Naive thymus-derived CD4-positive, alpha-beta T cell (primary cell): ENCODE measurements around the gene MDN1. TPM values are rescaled to one million over a fixed set of nuclear protein-coding genes. Genes with fewer than 3 reads are reported as not detected.

Experiments used
- ATAC-seq: fragments of 150-1000 bp; cut with Tn5 transposase; 2 replicates; pipeline ENCODE4 v1.10.0; 2021; ENCODE audit warnings: mild to moderate bottlenecking, moderate library complexity
- CTCF ChIA-PET: fragments of 350-600 bp; sonication (Branson Sonifier 250); formaldehyde crosslinking; loops from one replicate; lab custom pipeline; 2021; ENCODE audit warnings: antibody characterized with exemption; lab: Charles Lee
- POLR2A ChIA-PET: fragments of 350-600 bp; sonication (Branson Sonifier 250); formaldehyde crosslinking; loops from one replicate; lab custom pipeline; 2021; ENCODE audit warnings: antibody characterized with exemption, inconsistent platforms; lab: Charles Lee
- DNase-seq, 9 donors: peaks; one replicate each; pipeline versions ENCODE4 v3.0.0 to v3.0.0-alpha.2; 2020 to 2022; ENCODE audit warnings: mixed read lengths in 1 of 9
- H3K27ac ChIP-seq: one replicate; pipeline ENCODE4 v1.7.0; 2013; ENCODE audit warnings: mild to moderate bottlenecking, low read depth, low read length, moderate library complexity
- H3K27me3 ChIP-seq, 2 donors: one replicate each; pipeline ENCODE4 v1.7.0; 2013; ENCODE audit warnings: low read length in 2 of 2, mild to moderate bottlenecking in 2 of 2, moderate library complexity in 2 of 2; ENCODE audit not compliant: control insufficient read depth in 2 of 2, insufficient read depth in 2 of 2
- H3K36me3 ChIP-seq, 3 experiments: 1 replicate in 2 of 3; 2 replicates in 1 of 3; pipeline ENCODE4 v1.7.0; 2013; ENCODE audit warnings: low read length in 3 of 3, mild to moderate bottlenecking in 3 of 3, moderate library complexity in 1 of 3; ENCODE audit not compliant: insufficient read depth in 3 of 3, control insufficient read depth in 2 of 3
- H3K4me1 ChIP-seq, 2 donors: one replicate each; pipeline ENCODE4 v1.7.0; 2013; ENCODE audit warnings: low read length in 2 of 2, mild to moderate bottlenecking in 2 of 2, moderate library complexity in 1 of 2; ENCODE audit not compliant: control insufficient read depth in 2 of 2, insufficient read depth in 2 of 2
- H3K4me3 ChIP-seq: 2 replicates; pipeline ENCODE4 v1.7.0; 2013; ENCODE audit warnings: mild to moderate bottlenecking, low read length
- H3K9me3 ChIP-seq, 3 experiments: 1 replicate in 2 of 3; 2 replicates in 1 of 3; pipeline ENCODE4 v1.7.0; 2013; ENCODE audit warnings: low read length in 3 of 3; ENCODE audit not compliant: control insufficient read depth in 2 of 3
- H3K27ac Mint-ChIP-seq, 9 donors: one replicate each; pipeline ENCODE4 v1.8.0; 2020 to 2022; ENCODE audit warnings: mixed read lengths in 9 of 9, mild to moderate bottlenecking in 8 of 9, moderate library complexity in 5 of 9, inconsistent platforms in 2 of 9
- H3K27me3 Mint-ChIP-seq, 5 donors: one replicate each; pipeline ENCODE4 v1.8.0; 2021 to 2022; ENCODE audit warnings: mixed read lengths in 5 of 5, mild to moderate bottlenecking in 1 of 5
- H3K36me3 Mint-ChIP-seq, 5 donors: one replicate each; pipeline ENCODE4 v1.8.0; 2020 to 2022; ENCODE audit warnings: mixed read lengths in 5 of 5, mild to moderate bottlenecking in 3 of 5, inconsistent platforms in 1 of 5
- H3K4me1 Mint-ChIP-seq, 7 donors: one replicate each; pipeline ENCODE4 v1.8.0; 2020 to 2022; ENCODE audit warnings: mixed read lengths in 7 of 7, mild to moderate bottlenecking in 3 of 7, inconsistent platforms in 1 of 7
- H3K4me3 Mint-ChIP-seq, 10 donors: one replicate each; pipeline ENCODE4 v1.8.0; 2020 to 2022; ENCODE audit warnings: mild to moderate bottlenecking in 10 of 10, mixed read lengths in 10 of 10, moderate library complexity in 6 of 10, inconsistent platforms in 2 of 10
- H3K9me3 Mint-ChIP-seq, 11 donors: one replicate each; pipeline ENCODE4 v1.8.0; 2020 to 2022; ENCODE audit warnings: mixed read lengths in 11 of 11, mild to moderate bottlenecking in 4 of 11, inconsistent platforms in 1 of 11, moderate library complexity in 1 of 11
- intact Hi-C, 2 donors: fragments of 100-400 bp; cut with micrococcal nuclease; formaldehyde crosslinking; loops; one replicate each; pipeline ENCODE4 v1.15.1; 2023
- polyA plus RNA-seq, 2 donors: library from polyadenylated mRNA; unstranded; fragments of 300-500 nt; fragmentation: Illumina TruSeq; gene quantifications; one replicate each; pipeline ENCODE4 v1.2.3, GENCODE V29; 2021
- total RNA-seq, 6 experiments: library from RNA in 5 of 6; stranded (reverse) in 5 of 6; gene quantifications; 1 replicate in 5 of 6; 2 replicates in 1 of 6; pipeline ENCODE4 v1.2.3 and lab custom pipeline; 2021 to 2026

The MDN1 gene
- total and polyA plus RNA-seq, 7 experiments from 2014 or later: 8.2 to 66.1 (median 62.7) TPM

DNA sequence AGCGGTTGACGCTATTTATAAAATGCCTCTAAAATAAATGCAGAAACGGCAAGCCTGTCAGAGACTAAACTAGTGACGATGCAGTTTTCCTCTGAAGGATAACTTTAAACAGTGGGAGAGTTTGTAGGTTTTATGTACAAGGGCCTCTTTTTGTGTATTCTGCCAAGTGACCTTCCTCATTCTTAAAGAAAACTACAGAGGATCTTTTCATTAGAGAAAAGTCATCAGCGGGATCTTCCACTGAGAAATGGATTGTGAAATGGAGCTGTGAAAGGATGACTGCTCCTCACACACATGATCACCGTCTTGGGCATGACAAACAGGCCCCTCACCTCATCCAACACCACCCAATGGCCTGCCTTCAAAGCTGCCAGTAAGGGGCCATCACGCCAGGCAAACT, 92.1 kb downstream of the MDN1 start:
- Histone ChIP-seq H3K36me3 (peaks cover 11 to 81% (median 24%) of the 10 kb centered on the region in 3 experiments), H3K4me3 (no peak overlapping the region), H3K27me3 (no peaks in the 10 kb centered on the region), H3K27ac (no peak overlapping the region), H3K9me3 (no peaks in the 10 kb centered on the region), H3K4me1 (no peaks in the 10 kb centered on the region)
- Mint-ChIP-seq H3K9me3 (peaks cover 0 to 4% (median 0%) of the 10 kb centered on the region in 11 donors), H3K4me1 (peaks cover 0 to 3% (median 0%) of the 10 kb centered on the region in 7 donors), H3K4me3 (no peak overlapping the region), H3K27me3 (no peaks in the 10 kb centered on the region), H3K27ac (peak overlapping the region in 1 of 9 donors; percentile 10), H3K36me3 (peaks cover 24 to 80% (median 56%) of the 10 kb centered on the region in 5 donors)
- DNase-seq (no peak), ATAC-seq (no peak)
- intact Hi-C loops: no loop called here
- POLR2A ChIA-PET: no interaction called here
- CTCF ChIA-PET: no interaction called here

GRCh38 chr6:89724981-89725380, 94.6 kb downstream of the MDN1 start:
- ATAC-seq: no peak
- ChIA-PET CTCF (no interaction called here), POLR2A (interaction anchor here (0.8 kb wide), 1 partner anchor 56 kb away, joined by 3 read pairs; no protein-coding TSS in a partner anchor)
- H3K4me1 ChIP-seq: no peaks in the 10 kb centered on the region
- Mint-ChIP-seq H3K9me3 (no peaks in the 10 kb centered on the region), H3K27me3 (no peaks in the 10 kb centered on the region), H3K27ac (peak overlapping the region in 1 of 9 donors; percentile 13), H3K36me3 (peaks cover 19 to 71% (median 44%) of the 10 kb centered on the region in 5 donors), H3K4me3 (no peak overlapping the region), H3K4me1 (peaks cover 0 to 3% (median 0%) of the 10 kb centered on the region in 7 donors)
- H3K4me3 ChIP-seq: no peak overlapping the region
- no peak for DNase-seq
- no peaks in the 10 kb centered on the region for H3K27me3 ChIP-seq
- intact Hi-C loops: no loop called here
- H3K27ac ChIP-seq: no peak overlapping the region
- H3K36me3 ChIP-seq: peaks cover 11 to 81% (median 13%) of the 10 kb centered on the region in 3 experiments
- H3K9me3 ChIP-seq: no peaks in the 10 kb centered on the region

DNA sequence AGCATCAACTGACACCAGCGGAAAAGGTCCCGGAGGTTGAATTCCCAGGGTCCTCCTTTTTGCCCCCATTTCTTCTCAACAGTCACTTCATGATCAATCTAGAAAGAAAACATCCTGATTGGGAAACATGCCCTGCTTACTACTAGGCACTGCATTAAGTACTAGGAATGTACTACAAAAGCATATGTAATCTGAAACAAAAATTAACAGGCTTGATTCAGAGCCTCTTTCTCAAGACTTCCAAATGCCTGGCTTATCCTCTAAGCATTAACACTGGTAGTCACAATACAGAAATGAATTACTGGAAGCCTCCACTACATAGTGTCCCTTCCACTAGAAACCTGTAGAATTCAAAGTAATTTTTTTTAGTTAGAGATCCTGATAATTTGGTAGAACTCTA, 96.5 kb downstream of the MDN1 start:
- H3K27me3 ChIP-seq: no peaks in the 10 kb centered on the region
- no peaks in the 10 kb centered on the region for H3K27me3 Mint-ChIP-seq
- DNase-seq (no peak), ATAC-seq (no peak)
- H3K9me3 ChIP-seq: no peaks in the 10 kb centered on the region
- no peak overlapping the region for H3K27ac Mint-ChIP-seq
- no peaks in the 10 kb centered on the region for H3K4me1 ChIP-seq
- ChIA-PET POLR2A (no interaction called here), CTCF (no interaction called here)
- H3K9me3 Mint-ChIP-seq: no peaks in the 10 kb centered on the region
- H3K4me3 ChIP-seq: no peak overlapping the region
- peaks cover 25 to 63% (median 39%) of the 10 kb centered on the region in 5 donors for H3K36me3 Mint-ChIP-seq
- peaks cover 5 to 75% (median 11%) of the 10 kb centered on the region in 3 experiments for H3K36me3 ChIP-seq
- H3K4me3 Mint-ChIP-seq: no peak overlapping the region
- intact Hi-C loops: no loop called here
- H3K4me1 Mint-ChIP-seq: peaks cover 0 to 3% (median 0%) of the 10 kb centered on the region in 7 donors
- H3K27ac ChIP-seq: no peak overlapping the region

DNA sequence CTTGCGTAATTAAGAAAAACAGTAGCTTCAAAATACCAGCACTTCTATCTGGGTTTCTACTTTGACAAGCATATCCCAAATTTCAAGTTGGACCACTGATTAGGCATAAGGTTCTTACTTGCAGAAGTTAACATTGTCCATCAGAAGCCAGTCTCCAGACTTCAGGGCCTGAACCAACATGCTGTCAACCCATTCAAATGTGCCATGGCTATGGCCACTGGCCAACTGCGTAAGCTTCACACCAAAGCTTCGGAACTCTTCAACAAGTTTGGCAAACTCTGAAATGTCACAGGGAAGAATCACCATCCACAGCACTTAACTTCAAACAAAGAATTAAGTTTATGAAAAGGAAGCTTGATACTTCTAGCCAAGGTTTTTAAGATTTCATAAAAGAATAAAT, 103.1 kb downstream of the MDN1 start:
- H3K4me3 ChIP-seq: no peak overlapping the region
- no peaks in the 10 kb centered on the region for H3K9me3 ChIP-seq
- ATAC-seq (no peak), DNase-seq (no peak)
- no peaks in the 10 kb centered on the region for H3K27me3 Mint-ChIP-seq
- POLR2A ChIA-PET: no interaction called here
- H3K4me1 Mint-ChIP-seq: no peaks in the 10 kb centered on the region
- H3K36me3 ChIP-seq: peaks cover 0 to 84% (median 8%) of the 10 kb centered on the region in 3 experiments
- no peaks in the 10 kb centered on the region for H3K9me3 Mint-ChIP-seq
- H3K36me3 Mint-ChIP-seq: peaks cover 22 to 66% (median 40%) of the 10 kb centered on the region in 5 donors
- intact Hi-C loops: no loop called here
- no peak overlapping the region for H3K4me3 Mint-ChIP-seq
- H3K27ac ChIP-seq: no peak overlapping the region
- H3K4me1 ChIP-seq: no peaks in the 10 kb centered on the region
- no peak overlapping the region for H3K27ac Mint-ChIP-seq
- CTCF ChIA-PET: interaction anchor here (0.7 kb wide), 1 partner anchor 48 kb away, joined by 3 read pairs; no protein-coding TSS in a partner anchor
- H3K27me3 ChIP-seq: no peaks in the 10 kb centered on the region

GRCh38 chr6:89711801-89712200, 107.8 kb downstream of the MDN1 start:
- intact Hi-C loops: no loop called here
- Mint-ChIP-seq H3K27me3 (no peaks in the 10 kb centered on the region), H3K9me3 (no peaks in the 10 kb centered on the region), H3K27ac (no peak overlapping the region), H3K36me3 (peaks cover 27 to 75% (median 36%) of the 10 kb centered on the region in 5 donors), H3K4me1 (peaks cover 0 to 5% (median 0%) of the 10 kb centered on the region in 7 donors), H3K4me3 (no peak overlapping the region)
- H3K4me3 ChIP-seq: no peak overlapping the region
- no peak for DNase-seq
- ATAC-seq: no peak
- POLR2A ChIA-PET: no interaction called here
- H3K4me1 ChIP-seq: no peaks in the 10 kb centered on the region
- no peak overlapping the region for H3K27ac ChIP-seq
- CTCF ChIA-PET: no interaction called here
- peaks cover 0 to 89% (median 11%) of the 10 kb centered on the region in 3 experiments for H3K36me3 ChIP-seq
- H3K9me3 ChIP-seq: no peaks in the 10 kb centered on the region
- no peaks in the 10 kb centered on the region for H3K27me3 ChIP-seq

DNA sequence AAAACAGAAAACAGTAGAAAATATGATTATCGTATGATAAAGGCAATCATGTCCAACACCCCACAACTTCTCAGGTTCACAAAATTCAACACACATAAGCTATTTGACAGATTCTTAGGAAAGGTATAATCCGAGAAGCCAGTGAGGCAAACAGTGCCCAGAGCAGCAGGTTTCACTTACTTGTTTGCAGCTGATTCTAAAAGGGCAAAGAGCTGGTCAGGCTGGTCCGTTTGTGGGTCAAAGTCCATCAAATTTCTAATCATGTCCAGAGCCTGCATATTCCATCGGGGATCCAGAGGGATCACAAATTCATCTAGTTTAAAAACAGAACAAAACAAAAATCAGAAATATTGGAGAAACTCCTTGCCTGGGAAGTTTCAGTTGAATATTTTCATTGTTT, 111.3 kb downstream of the MDN1 start:
- Mint-ChIP-seq H3K27ac (no peak overlapping the region), H3K4me1 (peaks cover 0 to 5% (median 0%) of the 10 kb centered on the region in 7 donors), H3K4me3 (no peak overlapping the region), H3K36me3 (peaks cover 23 to 68% (median 38%) of the 10 kb centered on the region in 5 donors), H3K27me3 (no peaks in the 10 kb centered on the region), H3K9me3 (no peaks in the 10 kb centered on the region)
- DNase-seq (no peak), ATAC-seq (no peak)
- Histone ChIP-seq H3K36me3 (peaks cover 0 to 77% (median 3%) of the 10 kb centered on the region in 3 experiments), H3K27me3 (no peaks in the 10 kb centered on the region), H3K9me3 (no peaks in the 10 kb centered on the region), H3K4me1 (no peaks in the 10 kb centered on the region), H3K27ac (no peak overlapping the region), H3K4me3 (no peak overlapping the region)
- ChIA-PET CTCF (interaction anchor here (0.5 to 0.6 kb wide), 2 partner anchors 54 to 151 kb away, joined by 3 to 4 read pairs; no protein-coding TSS in a partner anchor), POLR2A (no interaction called here)
- intact Hi-C loops: no loop called here

GRCh38 chr6:89707766-89708165, 111.8 kb downstream of the MDN1 start:
- ATAC-seq: no peak
- H3K27ac ChIP-seq: no peak overlapping the region
- no peak overlapping the region for H3K4me3 Mint-ChIP-seq
- ChIA-PET CTCF (interaction anchor here (0.5 to 0.6 kb wide), 2 partner anchors 53 to 152 kb away, joined by 3 to 4 read pairs; no protein-coding TSS in a partner anchor), POLR2A (interaction anchor here (0.6 kb wide), 1 partner anchor 37 kb away, joined by 3 read pairs; no protein-coding TSS in a partner anchor)
- intact Hi-C loops: no loop called here
- H3K27me3 Mint-ChIP-seq: no peaks in the 10 kb centered on the region
- H3K9me3 ChIP-seq: no peaks in the 10 kb centered on the region
- H3K4me1 ChIP-seq: no peaks in the 10 kb centered on the region
- peak overlapping the region in 4 of 9 donors; percentile 6 to 44 (median 12) for H3K27ac Mint-ChIP-seq
- H3K4me1 Mint-ChIP-seq: peaks cover 0 to 5% (median 0%) of the 10 kb centered on the region in 7 donors
- DNase-seq: no peak
- no peaks in the 10 kb centered on the region for H3K27me3 ChIP-seq
- peaks cover 0 to 71% (median 3%) of the 10 kb centered on the region in 3 experiments for H3K36me3 ChIP-seq
- H3K36me3 Mint-ChIP-seq: peaks cover 21 to 65% (median 33%) of the 10 kb centered on the region in 5 donors
- H3K4me3 ChIP-seq: no peak overlapping the region
- H3K9me3 Mint-ChIP-seq: no peaks in the 10 kb centered on the region
